ENCODE results near the gene SH2D4B. TPM values are rescaled to one million over a fixed set of nuclear protein-coding genes. Genes with fewer than 3 reads are reported as not detected.

The SH2D4B gene
- total RNA-seq, 1 donor from 2014 or later: not detected

GRCh38 chr10:80589726-80590373 lies 52.1 kb downstream of the SH2D4B start:
- DNase-seq (ENCODE audit: low spot score): no peak

- no peak for DNase-seq (ENCODE audit: low spot score)
Observed at GRCh38 chr10:80590585-80591125, 53.0 kb downstream of the SH2D4B start.

- peak; percentile 16 for DNase-seq (ENCODE audit: low spot score)
Observed at GRCh38 chr10:80596391-80597257, 58.9 kb downstream of the SH2D4B start.

- DNase-seq (ENCODE audit: low spot score): no peak
Observed at GRCh38 chr10:80598084-80598798, 60.5 kb downstream of the SH2D4B start.

GRCh38 chr10:80598951-80599350 lies 61.2 kb downstream of the SH2D4B start:
- no peak for DNase-seq (ENCODE audit: low spot score)

GRCh38 chr10:80599424-80599847 lies 61.7 kb downstream of the SH2D4B start:
- DNase-seq (ENCODE audit: low spot score): no peak

- DNase-seq (ENCODE audit: low spot score): no peak
Observed at GRCh38 chr10:80600256-80600655, 62.6 kb downstream of the SH2D4B start.

- DNase-seq (ENCODE audit: low spot score): no peak
Observed at GRCh38 chr10:80602881-80603280, 65.2 kb downstream of the SH2D4B start.

- no peak for DNase-seq (ENCODE audit: low spot score)
Observed at GRCh38 chr10:80603516-80603915, 65.8 kb downstream of the SH2D4B start.

GRCh38 chr10:80608706-80609105 lies 71.0 kb downstream of the SH2D4B start:
- no peak for DNase-seq (ENCODE audit: low spot score)

GRCh38 chr10:80609331-80609730 lies 71.6 kb downstream of the SH2D4B start:
- DNase-seq (ENCODE audit: low spot score): no peak

GRCh38 chr10:80611481-80612185 lies 73.9 kb downstream of the SH2D4B start:
- no peak for DNase-seq (ENCODE audit: low spot score)

- DNase-seq (ENCODE audit: low spot score): no peak
Observed at GRCh38 chr10:80612261-80612660, 74.6 kb downstream of the SH2D4B start.

GRCh38 chr10:80613466-80614170 lies 75.9 kb downstream of the SH2D4B start:
- no peak for DNase-seq (ENCODE audit: low spot score)

- DNase-seq (ENCODE audit: low spot score): no peak
Observed at GRCh38 chr10:80614576-80615416, 77.1 kb downstream of the SH2D4B start.

GRCh38 chr10:80617807-80618206 lies 80.1 kb downstream of the SH2D4B start:
- DNase-seq (ENCODE audit: low spot score): no peak

- no peak for DNase-seq (ENCODE audit: low spot score)
Observed at GRCh38 chr10:80619036-80619435, 81.3 kb downstream of the SH2D4B start.

GRCh38 chr10:80622153-80622552 lies 84.5 kb downstream of the SH2D4B start:
- DNase-seq (ENCODE audit: low spot score): no peak

GRCh38 chr10:80630324-80630723 lies 92.6 kb downstream of the SH2D4B start:
- no peak for DNase-seq (ENCODE audit: low spot score)

GRCh38 chr10:80632742-80633141 lies 95.0 kb downstream of the SH2D4B start:
- DNase-seq (ENCODE audit: low spot score): no peak

Measured in mucosa of gallbladder (tissue), 1 donor.